ENCODE results near the gene UBE2E3.
A peak's percentile ranks its signal among the peaks of the same experiment; 100 is the strongest.

Gene UBE2E3

GRCh38 chr2:180979749-180980105 is 678 bp upstream of the UBE2E3 start:
- DNase-seq, result no peak

- DNase-seq, result peak in 1 of 4 experiments; percentile 4
Measured at GRCh38 chr2:180980943-180981911, 822 bp downstream of the UBE2E3 start.

- no peak for DNase-seq
Measured at GRCh38 chr2:180983468-180984242, 3.2 kb downstream of the UBE2E3 start.

DNA sequence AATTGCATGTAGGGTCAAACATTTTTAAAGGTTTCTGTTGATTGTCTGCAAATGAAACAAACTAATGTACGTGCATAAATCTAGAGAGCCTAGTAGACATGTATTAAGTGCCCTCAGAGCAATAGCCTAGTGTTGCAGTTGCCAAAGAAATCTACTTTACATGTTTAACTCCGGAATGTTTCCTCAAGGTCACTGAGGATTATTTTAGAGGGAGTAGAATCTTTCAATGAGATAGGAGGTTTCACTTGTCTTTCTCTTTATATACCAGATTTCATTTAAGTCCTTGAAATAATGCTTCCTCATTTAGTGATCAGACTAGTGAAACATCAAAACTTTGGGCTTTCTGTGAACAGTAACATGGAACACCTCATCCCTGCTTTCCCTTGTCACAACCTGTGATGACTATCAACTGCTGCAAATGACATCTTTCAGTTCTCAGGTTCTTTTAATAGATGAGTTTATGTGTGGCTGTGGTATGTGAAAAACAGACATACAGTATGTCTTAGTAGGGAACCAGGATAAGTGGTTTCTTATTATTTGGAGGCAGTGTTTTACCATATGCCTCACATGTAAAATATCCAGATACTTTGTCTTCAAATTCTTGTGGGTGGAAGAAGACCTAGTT is 5.5 kb downstream of the UBE2E3 start:
- DNase-seq, result no peak

DNA sequence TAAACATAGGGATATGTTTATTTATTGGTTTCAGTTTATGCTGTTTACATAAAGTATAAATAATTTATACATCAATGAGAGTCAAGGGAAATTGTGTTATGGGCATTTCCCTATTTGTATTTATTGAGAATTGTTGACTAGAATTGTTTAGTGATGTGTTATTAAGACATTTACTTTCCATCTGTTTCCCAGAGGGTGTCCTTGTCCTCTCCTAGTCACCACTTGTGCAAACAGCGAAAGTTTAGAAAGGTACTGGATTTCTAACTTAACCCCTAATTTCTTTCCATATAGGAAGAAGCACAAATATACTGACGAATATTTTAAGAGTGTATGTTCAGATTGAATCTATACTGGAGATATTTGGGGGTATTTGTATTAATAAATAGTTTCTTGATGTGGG is 6.7 kb downstream of the UBE2E3 start:
- DNase-seq, result no peak

GRCh38 chr2:180990337-180990736 is 9.9 kb downstream of the UBE2E3 start:
- no peak for DNase-seq

- DNase-seq, result no peak
Measured at GRCh38 chr2:180990794-180991193, 10.4 kb downstream of the UBE2E3 start.

GRCh38 chr2:180991361-180991760 is 11.0 kb downstream of the UBE2E3 start:
- DNase-seq, result no peak

DNA sequence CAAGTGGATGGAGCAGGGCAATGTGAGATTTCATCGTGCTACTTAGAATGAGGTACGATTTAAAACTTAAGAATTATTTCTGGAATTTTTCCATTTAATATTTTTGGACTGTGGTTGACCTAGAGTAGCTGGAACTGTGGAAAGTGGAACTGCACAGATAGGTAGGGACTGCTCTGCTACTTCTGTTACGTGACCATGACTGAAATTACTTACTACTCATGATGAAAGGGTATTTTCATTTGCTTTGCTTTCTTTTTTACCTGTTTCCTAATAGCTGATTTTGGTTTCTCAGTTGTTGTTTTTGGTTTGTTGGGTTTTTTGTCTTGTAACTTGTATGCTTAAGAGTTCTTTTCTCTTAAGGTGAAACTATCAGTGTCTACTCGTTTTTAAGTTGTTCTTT is 11.4 kb downstream of the UBE2E3 start:
- DNase-seq, result no peak

DNA sequence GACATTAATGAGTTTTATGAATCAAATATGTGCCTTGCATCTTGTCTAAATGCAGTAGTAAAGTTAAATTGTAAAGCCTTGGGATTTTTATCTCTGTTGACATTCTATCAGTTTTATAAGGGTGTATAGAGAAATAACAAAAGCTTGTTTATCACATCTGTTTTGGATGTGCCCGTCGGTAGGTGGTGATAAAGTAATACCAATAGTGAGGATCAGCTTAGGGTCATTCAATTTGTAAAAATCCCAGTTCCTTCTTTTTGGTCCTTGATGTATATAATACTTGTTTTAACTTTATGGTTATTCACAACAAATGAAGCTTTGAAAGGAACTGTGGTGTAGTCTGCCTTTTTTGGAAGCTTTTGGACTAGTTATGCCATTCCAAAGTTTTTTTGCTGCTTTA is 12.6 kb downstream of the UBE2E3 start:
- DNase-seq, result no peak

DNA sequence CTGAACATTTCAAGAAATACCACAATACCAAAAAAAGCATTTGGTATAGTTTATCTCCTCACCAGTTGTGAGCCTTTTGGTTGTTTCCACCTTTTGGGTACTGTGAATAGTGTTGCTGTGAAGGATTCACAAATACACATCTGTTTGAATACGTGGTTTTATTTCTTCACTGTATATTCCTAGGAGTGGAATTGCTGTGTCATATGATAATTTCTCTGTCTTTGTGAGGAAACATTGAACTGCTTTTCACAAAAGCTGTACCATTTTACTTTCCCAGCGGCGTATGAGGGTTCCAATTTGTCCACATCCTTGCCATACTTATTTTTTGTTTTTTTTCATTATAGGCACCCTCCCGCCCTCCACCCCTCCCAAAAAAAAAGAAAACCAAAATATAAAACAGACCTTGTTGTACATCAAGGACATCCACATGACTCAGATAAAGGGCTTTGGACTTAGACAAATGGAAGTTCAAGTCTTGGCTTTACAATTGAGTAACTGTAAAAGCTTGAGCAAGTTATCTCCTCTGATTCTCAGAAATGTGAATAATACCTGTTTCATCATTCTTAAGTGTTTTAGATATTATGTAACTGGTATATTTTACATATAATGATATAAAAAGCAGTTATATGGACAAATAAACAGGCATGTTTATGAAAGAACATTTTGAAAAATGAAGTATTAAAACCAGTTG is 19.0 kb downstream of the UBE2E3 start:
- no peak for DNase-seq

DNA sequence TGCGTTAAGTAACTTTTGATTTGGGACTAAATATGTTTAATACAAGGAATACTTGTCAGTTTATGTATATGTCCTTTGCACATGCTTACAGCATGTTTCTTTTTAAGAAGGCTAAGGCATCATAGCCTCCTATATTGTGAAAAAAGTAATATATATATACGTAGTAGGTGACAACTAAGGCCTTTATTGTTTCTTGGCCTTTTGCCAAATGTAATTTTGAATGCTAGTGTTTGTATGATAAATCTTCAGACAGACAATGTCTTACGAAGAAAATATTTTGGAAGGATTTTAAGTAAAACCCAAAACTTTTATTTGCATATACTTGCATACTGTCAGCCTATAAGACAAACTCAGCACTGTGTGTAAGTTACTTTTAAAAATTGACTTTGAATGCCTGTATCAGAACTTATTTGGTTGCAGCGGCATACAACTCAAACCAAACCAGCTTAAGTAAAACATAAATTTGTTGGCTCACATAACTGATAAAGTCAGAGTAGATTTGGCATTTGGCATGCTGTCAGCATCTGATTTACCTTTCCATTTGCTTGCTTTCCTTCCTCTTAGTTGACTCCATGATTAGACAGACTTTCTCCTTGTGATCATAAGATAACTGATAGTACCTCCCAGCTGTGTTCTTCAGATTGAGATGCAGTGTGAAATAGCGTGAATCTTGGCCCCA is 24.4 kb downstream of the UBE2E3 start:
- no peak for DNase-seq

DNA sequence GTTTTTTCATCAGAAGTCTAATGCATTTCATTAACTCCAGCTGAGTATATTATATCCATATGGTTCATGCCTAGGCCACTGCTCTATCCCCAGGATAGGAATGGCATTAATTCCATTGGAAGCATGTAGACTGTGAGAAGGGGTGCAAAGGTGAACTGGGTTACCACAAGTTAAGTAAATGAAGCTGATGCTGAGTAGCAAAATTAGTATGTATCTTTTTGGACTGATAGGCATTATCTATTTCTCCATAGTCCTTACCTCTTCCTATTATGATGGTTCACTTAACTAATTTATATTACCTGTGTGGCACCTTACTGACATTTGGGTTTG is 24.9 kb downstream of the UBE2E3 start:
- no peak for DNase-seq

GRCh38 chr2:181005809-181006208 is 25.4 kb downstream of the UBE2E3 start:
- no peak for DNase-seq

DNA sequence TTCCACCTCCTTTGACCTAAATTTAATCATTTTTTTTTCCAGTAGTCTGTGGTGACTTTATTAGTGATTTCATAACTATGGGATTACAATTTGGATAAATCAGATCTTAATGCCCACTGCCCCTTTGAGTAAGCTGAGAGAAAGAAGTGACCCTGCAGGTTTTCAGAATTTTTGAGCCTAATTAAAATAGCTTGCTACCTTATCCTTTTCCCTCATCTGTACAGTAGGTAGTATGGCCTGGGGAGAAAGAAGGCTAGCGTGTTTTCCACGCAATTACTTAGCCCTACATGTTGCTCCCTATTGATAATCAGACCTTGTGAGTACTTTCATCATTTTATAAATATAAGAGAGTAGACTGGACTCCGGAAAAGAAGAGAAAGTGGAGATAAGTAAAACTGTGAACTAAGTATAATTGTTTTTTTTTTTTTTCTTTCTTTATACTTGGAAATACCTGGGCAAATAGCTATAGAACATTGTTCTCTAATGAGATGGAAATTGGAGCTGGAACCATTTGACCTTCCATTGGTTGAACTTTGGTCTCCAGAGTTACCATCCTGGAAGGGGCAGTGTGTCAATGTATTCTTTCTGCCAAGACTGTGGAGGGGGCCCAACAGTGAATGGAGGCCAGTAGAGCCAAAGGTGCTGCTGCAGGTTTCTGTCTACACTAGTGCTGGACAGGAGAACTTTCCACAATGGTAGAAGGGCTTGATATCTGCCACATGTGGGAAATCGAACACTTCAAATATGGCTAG is 26.9 kb downstream of the UBE2E3 start:
- no peak for DNase-seq

DNA sequence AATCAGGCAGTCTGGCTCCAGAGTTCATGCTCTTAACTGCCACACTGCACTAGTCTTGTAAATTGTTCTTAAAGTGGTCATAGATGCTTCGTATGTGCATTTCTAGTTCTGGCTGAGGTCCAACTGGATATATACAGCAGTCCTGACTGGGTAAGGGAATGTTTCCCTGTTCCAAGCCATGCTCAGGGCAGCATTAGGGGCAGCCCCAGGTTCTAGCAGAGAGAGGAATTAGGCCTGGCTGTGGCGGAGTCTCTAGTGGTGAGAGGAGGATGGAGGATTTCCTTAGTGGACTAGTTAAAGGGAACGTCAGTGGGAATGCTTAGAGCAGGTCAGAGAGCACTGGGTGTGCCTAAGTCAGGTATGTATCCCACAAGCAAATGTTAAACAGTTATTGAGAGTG is 28.0 kb downstream of the UBE2E3 start:
- no peak for DNase-seq

GRCh38 chr2:181021199-181021789 is 40.9 kb downstream of the UBE2E3 start:
- DNase-seq, result no peak

GRCh38 chr2:181022652-181023051 is 42.2 kb downstream of the UBE2E3 start:
- DNase-seq, result no peak

GRCh38 chr2:181025004-181025403 is 44.6 kb downstream of the UBE2E3 start:
- no peak for DNase-seq

GRCh38 chr2:181036445-181036844 is 56.0 kb downstream of the UBE2E3 start:
- no peak for DNase-seq

- DNase-seq, result no peak
Measured at GRCh38 chr2:181036848-181037603, 56.6 kb downstream of the UBE2E3 start.
